SK-N-SH (cell line): ENCODE data around the gene RNF111. TPM values are rescaled to one million over a fixed set of nuclear protein-coding genes. Genes with fewer than 3 reads are reported as not detected.

ENCODE experiments used
- CTCF ChIA-PET: fragments of 300-600, 350-600 bp; formaldehyde crosslinking; extraction: SDS; loops from one replicate; lab custom pipeline; 2021; lab: Yijun Ruan, JAX
- POLR2A ChIA-PET: fragments of 350-600 bp; sonication (Branson Sonifier 250); formaldehyde crosslinking; extraction: SDS; loops from one replicate; lab custom pipeline; 2020; ENCODE audit warnings: antibody characterized with exemption, inconsistent platforms; lab: Yijun Ruan, JAX
- DNase-seq: peaks from one replicate; pipeline ENCODE4 v3.0.0; 2012
- H2AFZ ChIP-seq: fragments of 200-600 bp; sonication (generic); 2 replicates; pipeline ENCODE4 v1.8.1; 2016; ENCODE audit warnings: antibody characterized with exemption, mild to moderate bottlenecking, low read depth
- H3F3A ChIP-seq: fragments of 200-600 bp; sonication (generic); replicated peaks from 2 replicates; pipeline ENCODE3; 2016; ENCODE audit warnings: antibody characterized with exemption, mild to moderate bottlenecking; ENCODE audit not compliant: insufficient read depth
- H3K27ac ChIP-seq, 2 experiments: fragments of 200-500 bp in 1 of 2; fragments of 200-600 bp in 1 of 2; sonication (Bioruptor generic) in 1 of 2; sonication (generic), shearing (Covaris generic) in 1 of 2; 2 replicates each; pipeline versions ENCODE4 v1.5.1 to v1.6.1; 2014 to 2016; ENCODE audit warnings: low read depth in 2 of 2, inconsistent platforms in 1 of 2, low read length in 1 of 2, mild to moderate bottlenecking in 1 of 2, mixed read lengths in 1 of 2
- H3K27me3 ChIP-seq: fragments of 200-600 bp; sonication (generic), shearing (Covaris generic); 2 replicates; pipeline ENCODE4 v1.6.1; 2016; ENCODE audit warnings: mixed run types; ENCODE audit not compliant: insufficient read depth
- H3K36me3 ChIP-seq, 2 experiments: fragments of 200-500 bp in 1 of 2; fragments of 200-600 bp in 1 of 2; sonication (Bioruptor generic) in 1 of 2; sonication (generic) in 1 of 2; replicated peaks in 1 of 2; 2 replicates each; pipeline versions ENCODE3 to v1.5.1; 2014 to 2016; ENCODE audit warnings: low read length in 1 of 2, mild to moderate bottlenecking in 1 of 2; ENCODE audit not compliant: insufficient read depth in 2 of 2, control insufficient read depth in 1 of 2
- H3K4me1 ChIP-seq, 2 experiments: fragments of 200-500 bp in 1 of 2; fragments of 200-600 bp in 1 of 2; sonication (Bioruptor generic) in 1 of 2; sonication (generic), shearing (Covaris generic) in 1 of 2; 2 replicates each; pipeline versions ENCODE4 v1.5.1 to v1.6.1; 2014 to 2016; ENCODE audit warnings: low read depth in 1 of 2, low read length in 1 of 2, mixed run types in 1 of 2; ENCODE audit not compliant: insufficient read depth in 2 of 2, control insufficient read depth in 1 of 2
- H3K4me2 ChIP-seq: fragments of 200-600 bp; sonication (generic), shearing (Covaris generic); 2 replicates; pipeline ENCODE4 v1.6.1; 2017; ENCODE audit warnings: mixed run types
- H3K4me3 ChIP-seq, 2 experiments: fragments of 200-500 bp in 1 of 2; fragments of 200-600 bp in 1 of 2; sonication (Bioruptor generic) in 1 of 2; sonication (generic), shearing (Covaris generic) in 1 of 2; 2 replicates each; pipeline versions ENCODE4 v1.5.1 to v1.8.1; 2014 to 2016; ENCODE audit warnings: low read depth in 2 of 2, inconsistent platforms in 1 of 2, low read length in 1 of 2, mild to moderate bottlenecking in 1 of 2, mixed read lengths in 1 of 2, moderate library complexity in 1 of 2
- H3K79me2 ChIP-seq: fragments of 200-600 bp; sonication (generic); 2 replicates; pipeline ENCODE4 v1.8.1; 2017; ENCODE audit warnings: mild to moderate bottlenecking; ENCODE audit not compliant: insufficient read depth
- H3K9ac ChIP-seq: fragments of 200-600 bp; sonication (generic); 2 replicates; pipeline ENCODE4 v1.6.1; 2017; ENCODE audit warnings: mixed run types
- H3K9me2 ChIP-seq: fragments of 200-600 bp; sonication (generic); 2 replicates; pipeline ENCODE4 v1.6.1; 2017; ENCODE audit warnings: mixed run types
- H3K9me3 ChIP-seq: fragments of 200-600 bp; sonication (generic); 2 replicates; pipeline ENCODE4 v1.6.1; 2017; ENCODE audit warnings: mixed run types, mild to moderate bottlenecking, moderate library complexity
- H4K20me1 ChIP-seq: fragments of 200-600 bp; sonication (generic); 2 replicates; pipeline ENCODE4 v1.6.1; 2017; ENCODE audit warnings: mild to moderate bottlenecking, mixed run types; ENCODE audit not compliant: insufficient read depth
- ELF1 ChIP-seq: IDR thresholded peaks from 2 replicates; pipeline ENCODE4 v1.4.0; 2012
- EP300 ChIP-seq, 2 experiments: IDR thresholded peaks; 2 replicates each; pipeline versions ENCODE4 v1.4.0 to v1.6.1; 2012; ENCODE audit warnings: borderline replicate concordance in 1 of 2, low read depth in 1 of 2, low read length in 1 of 2
- EZH2phosphoT487 ChIP-seq: fragments of 200-600 bp; sonication (generic); IDR thresholded peaks from 2 replicates; pipeline ENCODE4 v1.6.1; 2017; ENCODE audit warnings: low read depth, mixed run types, mild to moderate bottlenecking, antibody characterized with exemption, moderate library complexity, borderline replicate concordance
- FOSL2 ChIP-seq: IDR thresholded peaks from 2 replicates; pipeline ENCODE4 v1.4.0; 2012; ENCODE audit warnings: low read depth, mild to moderate bottlenecking, moderate library complexity, borderline replicate concordance
- FOXJ3 ChIP-seq: sonication (generic); formaldehyde crosslinking; IDR thresholded peaks from 2 replicates; pipeline ENCODE4 v1.5.1; 2020; ENCODE audit warnings: mild to moderate bottlenecking, missing genetic modification reagents
- FOXM1 ChIP-seq: IDR thresholded peaks from 2 replicates; pipeline ENCODE4 v1.4.0; 2012; ENCODE audit warnings: low read depth, mild to moderate bottlenecking
- GABPA ChIP-seq: IDR thresholded peaks from 2 replicates; pipeline ENCODE4 v1.4.0; 2012; ENCODE audit warnings: low read depth, mild to moderate bottlenecking
- NFIC ChIP-seq: IDR thresholded peaks from 2 replicates; pipeline ENCODE4 v1.4.0; 2012; ENCODE audit warnings: borderline replicate concordance
- NRF1 ChIP-seq: IDR thresholded peaks from 2 replicates; pipeline ENCODE4 v1.6.1; 2012; ENCODE audit warnings: low read depth, mild to moderate bottlenecking, low read length
- PBX3 ChIP-seq: IDR thresholded peaks from 2 replicates; pipeline ENCODE4; 2012
- RCOR1 ChIP-seq: fragments of 150-350 bp; IDR thresholded peaks from 2 replicates; pipeline ENCODE4 v1.6.1; 2017; ENCODE audit warnings: antibody characterized with exemption, low read length
- REST ChIP-seq: IDR thresholded peaks from 2 replicates; pipeline ENCODE4 v1.6.1; 2012; ENCODE audit warnings: mild to moderate bottlenecking, low read depth, low read length, moderate library complexity
- RFX5 ChIP-seq: IDR thresholded peaks from 2 replicates; pipeline ENCODE4 v1.6.1; 2012; ENCODE audit warnings: mild to moderate bottlenecking, improper control_type of control experiment, low read length
- RXRA ChIP-seq: IDR thresholded peaks from 2 replicates; pipeline ENCODE4 v1.4.0; 2012; ENCODE audit warnings: low read depth, mild to moderate bottlenecking, borderline replicate concordance
- ZBTB33 ChIP-seq: IDR thresholded peaks from 2 replicates; pipeline ENCODE4 v1.4.0; 2012; ENCODE audit warnings: low read depth, borderline replicate concordance
- WGBS: methylation state at CpG from one replicate; pipeline ENCODE4 v1.1.6; 2017; ENCODE audit warnings: low lambda C conversion rate; 5-methylcytosine and 5-hydroxymethylcytosine counted together
- polyA plus RNA-seq, 3 experiments: library from polyadenylated mRNA; depleted of rRNA; stranded (reverse); fragments of >200 nt; gene quantifications; 2 replicates each; pipeline ENCODE4 v1.2.3, GENCODE V29; 2012

RNF111 gene
- polyA plus RNA-seq, 1 of the 3 experiments (the other 2 are of a cell fraction): 16.5 TPM

GRCh38 chr15:59094077-59094476 lies 106.6 kb downstream of the RNF111 start:
- POLR2A ChIA-PET: no interaction called here
- Histone ChIP-seq H3K9me3 (no peaks in the 10 kb centered on the region), H3K27me3 (no peaks in the 10 kb centered on the region), H3K4me3 (no peak overlapping the region), H3K27ac (no peak overlapping the region), H2AFZ (no peak overlapping the region), H3K9me2 (no peaks in the 10 kb centered on the region), H3K4me2 (no peak overlapping the region), H3K79me2 (no peaks in the 10 kb centered on the region), H3K9ac (no peak overlapping the region), H4K20me1 (no peaks in the 10 kb centered on the region), H3F3A (peaks cover 12% of the 10 kb centered on the region), H3K4me1 (no peaks in the 10 kb centered on the region), H3K36me3 (peaks cover 68 to 83% of the 10 kb centered on the region in 2 experiments)
- CTCF ChIA-PET: interaction anchor here (1.9 kb wide), 1 partner anchor 20 kb away, joined by 8 read pairs; no protein-coding TSS in a partner anchor
- WGBS: 91% methylated on average over 1 of the region's 1 CpG
- no peak for DNase-seq
- no peak for TF ChIP-seq FOSL2
- TF ChIP-seq EZH2phosphoT487: no peak
- no peak for TF ChIP-seq NFIC
- no peak for TF ChIP-seq RCOR1
- TF ChIP-seq ELF1: no peak
- TF ChIP-seq ZBTB33: no peak
- no peak for TF ChIP-seq FOXJ3
- TF ChIP-seq GABPA: no peak
- TF ChIP-seq EP300 (IDR thresholded peaks at IDR 0.05; ENCODE audit: borderline replicate concordance in 1 of 2, low read depth in 1 of 2, low read length in 1 of 2): no peak
- TF ChIP-seq REST: no peak
- no peak for TF ChIP-seq RXRA
- no peak for TF ChIP-seq PBX3
- no peak for TF ChIP-seq RFX5
- TF ChIP-seq NRF1: no peak
- no peak for TF ChIP-seq FOXM1
